Measurements from ENCODE around the gene SH3GL1. TPM values are rescaled to one million over a fixed set of nuclear protein-coding genes. Genes with fewer than 3 reads are reported as not detected.

SH3GL1 gene
- total and polyA plus RNA-seq, 10 of the 15 experiments (the other 5 are each of a cell fraction or from before 2014, with no cell fraction given): 0.93 to 47.4 (median 28.4) TPM

DNA sequence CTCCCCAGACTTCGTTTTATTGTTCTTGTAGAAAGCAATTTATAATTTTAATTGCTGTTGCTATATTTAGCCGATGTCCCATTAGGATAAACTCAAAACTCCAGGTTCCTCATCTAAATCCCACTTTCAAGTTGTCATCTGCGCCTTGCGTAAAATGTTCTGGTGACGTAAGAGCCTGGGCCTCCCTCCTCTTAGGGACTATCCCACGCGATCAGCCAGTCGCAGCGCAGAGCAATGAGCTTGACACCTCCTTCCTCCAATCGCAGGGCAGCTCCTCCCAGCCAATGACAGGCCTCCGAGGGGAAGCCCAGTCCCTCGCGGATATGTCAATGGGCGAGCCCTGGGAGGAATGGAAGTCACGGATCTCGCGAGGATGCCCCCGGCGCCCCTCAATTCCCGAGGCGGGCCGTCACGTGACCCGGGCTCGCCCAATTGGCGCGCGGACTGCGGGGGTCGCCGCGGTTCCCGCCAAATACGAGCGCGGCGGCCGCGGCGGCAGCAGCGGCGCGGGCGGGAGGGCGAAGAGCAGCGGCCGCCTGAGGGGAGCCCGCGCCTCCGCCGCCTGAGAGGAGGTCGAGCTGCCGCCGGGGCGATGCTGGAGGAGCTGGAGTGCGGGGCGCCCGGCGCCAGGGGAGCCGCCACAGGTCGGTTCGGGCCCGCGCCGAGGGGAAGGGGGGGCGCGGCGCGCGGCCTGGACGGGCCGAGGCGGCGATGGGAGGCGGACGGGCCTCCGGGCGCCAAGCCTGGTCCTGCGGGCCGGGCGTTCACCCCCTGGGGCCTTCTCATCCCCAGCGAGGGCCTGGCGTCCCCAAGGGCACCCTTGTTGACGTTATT, 2.0 kb upstream of the SH3GL1 start, which contains the start of gene CHAF1A (continued):
- TF ChIP-seq LARP7 (IDR thresholded peaks at IDR 0.05) (peak; percentile 96), ZNF622 (IDR thresholded peaks at IDR 0.05) (no peak), NR2F1 (conservative IDR thresholded peaks at IDR 0.05) (peak; percentile 100), KAT2A (conservative IDR thresholded peaks at IDR 0.05; ENCODE audit: control insufficient read depth, low read depth, low read length) (no peak), SIX5 (IDR thresholded peaks at IDR 0.05; ENCODE audit: low read depth, low read length, severe bottlenecking) (no peak), EP300 (IDR thresholded peaks at IDR 0.05; ENCODE audit: borderline replicate concordance in 1 of 2, control insufficient read depth in 1 of 2, low read depth in 2 of 2, low read length in 2 of 2) (peak in 1 of 2 experiments; percentile 42; a peak in 1 of 4 replicates), RCOR1 (conservative IDR thresholded peaks at IDR 0.05; ENCODE audit: low read depth, low read length) (peak; percentile 100), MTA2 (IDR thresholded peaks at IDR 0.05; ENCODE audit: low read depth) (0 out of 2 replicates have a peak, but pooled peaks have one; percentile 17), ZSCAN29 (IDR thresholded peaks at IDR 0.05) (no peak), NR2C1 (IDR thresholded peaks at IDR 0.05) (peak; percentile 78), CBX3 (IDR thresholded peaks at IDR 0.05; ENCODE audit: borderline replicate concordance, low read depth) (no peak), JUNB (IDR thresholded peaks at IDR 0.05) (no peak), ESRRA (IDR thresholded peaks at IDR 0.05; ENCODE audit: low read length) (no peak), NRF1 (conservative IDR thresholded peaks at IDR 0.05; ENCODE audit: low read depth, low read length) (no peak), GATAD2B (conservative IDR thresholded peaks at IDR 0.05; ENCODE audit: low read depth) (peak; percentile 92), TCF7 (IDR thresholded peaks at IDR 0.05; ENCODE audit: borderline replicate concordance) (no peak), YBX1 (IDR thresholded peaks at IDR 0.05) (no peak)
- TF ChIP-seq, protein P1, sequence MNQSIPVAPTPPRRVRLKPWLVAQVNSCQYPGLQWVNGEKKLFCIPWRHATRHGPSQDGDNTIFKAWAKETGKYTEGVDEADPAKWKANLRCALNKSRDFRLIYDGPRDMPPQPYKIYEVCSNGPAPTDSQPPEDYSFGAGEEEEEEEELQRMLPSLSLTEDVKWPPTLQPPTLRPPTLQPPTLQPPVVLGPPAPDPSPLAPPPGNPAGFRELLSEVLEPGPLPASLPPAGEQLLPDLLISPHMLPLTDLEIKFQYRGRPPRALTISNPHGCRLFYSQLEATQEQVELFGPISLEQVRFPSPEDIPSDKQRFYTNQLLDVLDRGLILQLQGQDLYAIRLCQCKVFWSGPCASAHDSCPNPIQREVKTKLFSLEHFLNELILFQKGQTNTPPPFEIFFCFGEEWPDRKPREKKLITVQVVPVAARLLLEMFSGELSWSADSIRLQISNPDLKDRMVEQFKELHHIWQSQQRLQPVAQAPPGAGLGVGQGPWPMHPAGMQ (IDR thresholded peaks at IDR 0.05; ENCODE audit: borderline replicate concordance): peak; percentile 89
- TF ChIP-seq, protein P2, sequence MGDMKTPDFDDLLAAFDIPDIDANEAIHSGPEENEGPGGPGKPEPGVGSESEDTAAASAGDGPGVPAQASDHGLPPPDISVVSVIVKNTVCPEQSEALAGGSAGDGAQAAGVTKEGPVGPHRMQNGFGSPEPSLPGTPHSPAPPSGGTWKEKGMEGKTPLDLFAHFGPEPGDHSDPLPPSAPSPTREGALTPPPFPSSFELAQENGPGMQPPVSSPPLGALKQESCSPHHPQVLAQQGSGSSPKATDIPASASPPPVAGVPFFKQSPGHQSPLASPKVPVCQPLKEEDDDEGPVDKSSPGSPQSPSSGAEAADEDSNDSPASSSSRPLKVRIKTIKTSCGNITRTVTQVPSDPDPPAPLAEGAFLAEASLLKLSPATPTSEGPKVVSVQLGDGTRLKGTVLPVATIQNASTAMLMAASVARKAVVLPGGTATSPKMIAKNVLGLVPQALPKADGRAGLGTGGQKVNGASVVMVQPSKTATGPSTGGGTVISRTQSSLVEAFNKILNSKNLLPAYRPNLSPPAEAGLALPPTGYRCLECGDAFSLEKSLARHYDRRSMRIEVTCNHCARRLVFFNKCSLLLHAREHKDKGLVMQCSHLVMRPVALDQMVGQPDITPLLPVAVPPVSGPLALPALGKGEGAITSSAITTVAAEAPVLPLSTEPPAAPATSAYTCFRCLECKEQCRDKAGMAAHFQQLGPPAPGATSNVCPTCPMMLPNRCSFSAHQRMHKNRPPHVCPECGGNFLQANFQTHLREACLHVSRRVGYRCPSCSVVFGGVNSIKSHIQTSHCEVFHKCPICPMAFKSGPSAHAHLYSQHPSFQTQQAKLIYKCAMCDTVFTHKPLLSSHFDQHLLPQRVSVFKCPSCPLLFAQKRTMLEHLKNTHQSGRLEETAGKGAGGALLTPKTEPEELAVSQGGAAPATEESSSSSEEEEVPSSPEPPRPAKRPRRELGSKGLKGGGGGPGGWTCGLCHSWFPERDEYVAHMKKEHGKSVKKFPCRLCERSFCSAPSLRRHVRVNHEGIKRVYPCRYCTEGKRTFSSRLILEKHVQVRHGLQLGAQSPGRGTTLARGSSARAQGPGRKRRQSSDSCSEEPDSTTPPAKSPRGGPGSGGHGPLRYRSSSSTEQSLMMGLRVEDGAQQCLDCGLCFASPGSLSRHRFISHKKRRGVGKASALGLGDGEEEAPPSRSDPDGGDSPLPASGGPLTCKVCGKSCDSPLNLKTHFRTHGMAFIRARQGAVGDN (IDR thresholded peaks at IDR 0.05): peak; percentile 38
- TF ChIP-seq, protein P3, sequence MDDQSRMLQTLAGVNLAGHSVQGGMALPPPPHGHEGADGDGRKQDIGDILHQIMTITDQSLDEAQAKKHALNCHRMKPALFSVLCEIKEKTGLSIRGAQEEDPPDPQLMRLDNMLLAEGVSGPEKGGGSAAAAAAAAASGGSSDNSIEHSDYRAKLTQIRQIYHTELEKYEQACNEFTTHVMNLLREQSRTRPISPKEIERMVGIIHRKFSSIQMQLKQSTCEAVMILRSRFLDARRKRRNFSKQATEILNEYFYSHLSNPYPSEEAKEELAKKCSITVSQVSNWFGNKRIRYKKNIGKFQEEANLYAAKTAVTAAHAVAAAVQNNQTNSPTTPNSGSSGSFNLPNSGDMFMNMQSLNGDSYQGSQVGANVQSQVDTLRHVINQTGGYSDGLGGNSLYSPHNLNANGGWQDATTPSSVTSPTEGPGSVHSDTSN (IDR thresholded peaks at IDR 0.05; ENCODE audit: insufficient replicate concordance, low read depth, low read length): peak; percentile 98
- TF ChIP-seq, protein P4, sequence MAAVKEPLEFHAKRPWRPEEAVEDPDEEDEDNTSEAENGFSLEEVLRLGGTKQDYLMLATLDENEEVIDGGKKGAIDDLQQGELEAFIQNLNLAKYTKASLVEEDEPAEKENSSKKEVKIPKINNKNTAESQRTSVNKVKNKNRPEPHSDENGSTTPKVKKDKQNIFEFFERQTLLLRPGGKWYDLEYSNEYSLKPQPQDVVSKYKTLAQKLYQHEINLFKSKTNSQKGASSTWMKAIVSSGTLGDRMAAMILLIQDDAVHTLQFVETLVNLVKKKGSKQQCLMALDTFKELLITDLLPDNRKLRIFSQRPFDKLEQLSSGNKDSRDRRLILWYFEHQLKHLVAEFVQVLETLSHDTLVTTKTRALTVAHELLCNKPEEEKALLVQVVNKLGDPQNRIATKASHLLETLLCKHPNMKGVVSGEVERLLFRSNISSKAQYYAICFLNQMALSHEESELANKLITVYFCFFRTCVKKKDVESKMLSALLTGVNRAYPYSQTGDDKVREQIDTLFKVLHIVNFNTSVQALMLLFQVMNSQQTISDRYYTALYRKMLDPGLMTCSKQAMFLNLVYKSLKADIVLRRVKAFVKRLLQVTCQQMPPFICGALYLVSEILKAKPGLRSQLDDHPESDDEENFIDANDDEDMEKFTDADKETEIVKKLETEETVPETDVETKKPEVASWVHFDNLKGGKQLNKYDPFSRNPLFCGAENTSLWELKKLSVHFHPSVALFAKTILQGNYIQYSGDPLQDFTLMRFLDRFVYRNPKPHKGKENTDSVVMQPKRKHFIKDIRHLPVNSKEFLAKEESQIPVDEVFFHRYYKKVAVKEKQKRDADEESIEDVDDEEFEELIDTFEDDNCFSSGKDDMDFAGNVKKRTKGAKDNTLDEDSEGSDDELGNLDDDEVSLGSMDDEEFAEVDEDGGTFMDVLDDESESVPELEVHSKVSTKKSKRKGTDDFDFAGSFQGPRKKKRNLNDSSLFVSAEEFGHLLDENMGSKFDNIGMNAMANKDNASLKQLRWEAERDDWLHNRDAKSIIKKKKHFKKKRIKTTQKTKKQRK (IDR thresholded peaks at IDR 0.05; ENCODE audit: low read depth, low read length): no peak
